Body of pancreas (tissue), 4 donors: ENCODE data around the gene C3orf20.

Source experiments
- CTCF ChIP-seq, 7 experiments: fragments of 450-650 bp in 4 of 7; fragments of 200-600 bp in 3 of 7; sonication (generic) in 3 of 7; IDR thresholded peaks; one replicate each; pipeline ENCODE4 v1.5.1; 2016 to 2019; ENCODE audit warnings: antibody characterized with exemption in 7 of 7
- POLR2A ChIP-seq, 3 donors: fragments of 450-650 bp; IDR thresholded peaks; one replicate each; pipeline ENCODE4 v1.6.1; 2016; ENCODE audit warnings: antibody characterized with exemption in 3 of 3, mild to moderate bottlenecking in 2 of 3

GRCh38 chr3:14632442-14632930, 42.5 kb upstream of the C3orf20 start:
- no peak for TF ChIP-seq CTCF (IDR thresholded peaks at IDR 0.05)
- TF ChIP-seq POLR2A (IDR thresholded peaks at IDR 0.05) = no peak
